GM12873 (cell line): ENCODE results near the gene ST14.

Experiments used
- CTCF ChIP-seq: IDR thresholded peaks from 2 replicates; pipeline ENCODE4 v1.5.1; 2012; ENCODE audit warnings: low read depth, mild to moderate bottlenecking, moderate library complexity, low read length, control low read depth; ENCODE audit not compliant: insufficient read depth; ENCODE audit errors: missing control alignments

Gene ST14

GRCh38 chr11:130145975-130146776 is 13.4 kb upstream of the ST14 start:
- TF ChIP-seq CTCF: no peak

- TF ChIP-seq CTCF: no peak
Observed at GRCh38 chr11:130146796-130147195, 12.8 kb upstream of the ST14 start.

- no peak for TF ChIP-seq CTCF
Observed at GRCh38 chr11:130148796-130149326, 10.7 kb upstream of the ST14 start.

GRCh38 chr11:130150790-130151189 is 8.8 kb upstream of the ST14 start:
- no peak for TF ChIP-seq CTCF

GRCh38 chr11:130151196-130151595 is 8.4 kb upstream of the ST14 start:
- no peak for TF ChIP-seq CTCF

- TF ChIP-seq CTCF: no peak
Observed at GRCh38 chr11:130156108-130157022, 3.2 kb upstream of the ST14 start.

- TF ChIP-seq CTCF: no peak
Observed at GRCh38 chr11:130157101-130157500, 2.5 kb upstream of the ST14 start.
